SK-N-SH (cell line): ENCODE results near the gene PRKN.

Source experiments
- CTCF ChIP-seq: fragments of 200-600 bp; sonication (generic); IDR thresholded peaks from 2 replicates; pipeline ENCODE4 v1.6.1; 2017; ENCODE audit warnings: antibody characterized with exemption, mild to moderate bottlenecking, moderate library complexity
- EP300 ChIP-seq, 2 experiments: IDR thresholded peaks; 2 replicates each; pipeline versions ENCODE4 v1.4.0 to v1.6.1; 2012; ENCODE audit warnings: borderline replicate concordance in 1 of 2, low read depth in 1 of 2, low read length in 1 of 2
- NRF1 ChIP-seq: IDR thresholded peaks from 2 replicates; pipeline ENCODE4 v1.6.1; 2012; ENCODE audit warnings: low read depth, mild to moderate bottlenecking, low read length
- POLR2AphosphoS5 ChIP-seq: IDR thresholded peaks from 2 replicates; pipeline ENCODE4 v1.6.1; 2012; ENCODE audit warnings: low read depth, low read length
- TEAD4 ChIP-seq: IDR thresholded peaks from 2 replicates; pipeline ENCODE4 v1.4.0; 2012; ENCODE audit warnings: mild to moderate bottlenecking, borderline replicate concordance; ENCODE audit not compliant: insufficient read depth

- TF ChIP-seq NRF1 (no peak), EP300 (IDR thresholded peaks at IDR 0.05; ENCODE audit: borderline replicate concordance in 1 of 2, low read depth in 1 of 2, low read length in 1 of 2) (no peak), CTCF (no peak), TEAD4 (no peak), POLR2AphosphoS5 (no peak)
Observed at GRCh38 chr6:162230147-162230752, 497.3 kb downstream of the PRKN start.
